Right ventricle myocardium superior (tissue), 1 donor: ENCODE results near the gene ASB7. TPM values are rescaled to one million over a fixed set of nuclear protein-coding genes. Genes with fewer than 3 reads are reported as not detected.
"Not testable (repeated sequence)": the region's sequence is repeated elsewhere in the genome, so short reads cannot be mapped to it uniquely, and the experiment has no call there.

Source experiments
- ATAC-seq: fragments of 200-7000 bp; cut with Tn5 transposase; one replicate; pipeline ENCODE4 v1.9.1; 2020; ENCODE audit warnings: mild to moderate bottlenecking; ENCODE audit not compliant: poor library complexity
- DNase-seq: peaks from one replicate; pipeline ENCODE4 v3.0.0-alpha.2; 2020
- intact Hi-C: fragments of 100-400 bp; cut with DNase I; formaldehyde crosslinking; loops from one replicate; pipeline ENCODE4 v1.11.2; 2022
- long read RNA-seq: library from polyadenylated mRNA; unstranded; transcript quantifications from one replicate; pipeline ENCODE4 v2.0.0, GENCODE V29; 2021
- total RNA-seq: library from RNA; stranded (reverse); fragmentation: NEBNext Ultra II Directional; extraction: Animal tissue kit (Norgen Biotek cat#: 25700); gene quantifications from one replicate; pipeline ENCODE4 v1.2.1, GENCODE V29; 2021
- donor health status: DM: no; HTN: yes; CAD: no; lungs with severe emphysema.

The ASB7 gene, protein sequence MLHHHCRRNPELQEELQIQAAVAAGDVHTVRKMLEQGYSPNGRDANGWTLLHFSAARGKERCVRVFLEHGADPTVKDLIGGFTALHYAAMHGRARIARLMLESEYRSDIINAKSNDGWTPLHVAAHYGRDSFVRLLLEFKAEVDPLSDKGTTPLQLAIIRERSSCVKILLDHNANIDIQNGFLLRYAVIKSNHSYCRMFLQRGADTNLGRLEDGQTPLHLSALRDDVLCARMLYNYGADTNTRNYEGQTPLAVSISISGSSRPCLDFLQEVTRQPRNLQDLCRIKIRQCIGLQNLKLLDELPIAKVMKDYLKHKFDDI
- total RNA-seq = 5.1 TPM
- long read RNA-seq, full-length matches to known transcripts = 3 of 4 reads
- long read RNA-seq, partial matches to known transcripts = 1 of 4 reads
- long read RNA-seq, other reads (novel, unspliced or antisense) = 0 of 4 reads

DNA sequence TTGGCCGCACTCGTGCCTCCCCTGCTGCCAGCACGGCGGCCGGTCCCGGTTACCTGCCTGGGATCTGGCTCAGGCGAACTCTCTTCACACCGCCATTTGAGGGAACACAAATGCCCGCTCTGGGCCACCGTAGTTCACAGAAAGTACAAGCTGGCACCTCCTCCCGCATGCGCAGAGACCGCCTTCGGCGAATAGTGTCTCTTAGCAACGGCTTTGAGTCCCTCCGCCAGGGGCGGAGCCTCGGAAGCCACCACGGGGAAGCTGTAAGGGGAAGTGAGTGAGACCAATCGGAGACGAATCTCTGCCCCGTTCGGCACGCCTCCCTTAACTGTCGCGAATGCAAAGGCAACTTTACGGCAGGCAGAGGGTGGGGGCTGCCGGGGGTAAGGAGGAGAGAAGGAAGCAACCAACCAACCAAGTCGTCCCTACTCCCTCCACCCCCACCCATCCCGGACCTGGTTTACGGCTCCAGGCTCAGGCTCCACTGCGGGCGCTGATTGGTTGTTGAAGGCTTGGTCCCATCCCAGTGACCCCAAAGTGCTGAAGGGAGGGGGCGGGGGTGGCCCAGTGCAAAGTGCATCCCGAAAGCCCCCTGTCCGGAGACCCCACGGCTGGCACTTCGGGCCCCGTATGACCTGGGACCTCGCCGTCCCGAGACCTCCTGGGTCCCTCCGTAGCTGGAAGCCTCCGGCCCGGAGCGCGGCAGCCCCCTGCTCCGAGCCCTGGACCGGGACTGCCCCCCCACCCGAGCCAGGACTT lies at the start of gene ASB7, which contains the start of gene LINS1:
ASB7 (plus strand) TSS at position 526 of the 759 bp plus-strand sequence. CDS start 9,628 bp downstream, outside the sequence.
LINS1 (minus strand) TSS at position 121 of the 759 bp plus-strand sequence. CDS start 21,342 bp downstream, outside the sequence.
- ATAC-seq (peak; percentile 98), DNase-seq (peak; percentile 100)
- intact Hi-C loops = no loop called here

DNA sequence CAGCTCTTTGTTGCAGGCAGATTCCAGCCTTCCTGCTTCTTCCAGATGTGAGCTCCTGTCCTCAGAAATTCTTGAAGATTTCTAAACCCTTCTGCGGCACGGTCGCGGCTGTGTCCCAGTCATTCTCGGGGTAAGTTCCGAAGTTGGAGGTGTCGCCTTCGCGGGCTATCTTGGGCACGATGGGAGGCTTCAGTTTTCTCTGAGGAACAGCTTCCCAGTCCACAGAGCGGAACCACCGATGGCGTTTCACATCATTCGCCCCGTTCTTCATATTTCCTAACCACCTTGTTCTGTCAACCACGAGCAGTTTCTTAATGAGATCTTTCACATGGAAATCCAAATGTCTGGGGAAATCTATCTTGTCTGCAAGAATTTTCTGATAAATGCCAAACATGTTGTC lies 48.9 kb upstream of the ASB7 start:
- DNase-seq (peak; percentile 44), ATAC-seq (no peak)
- intact Hi-C loops = no loop called here

DNA sequence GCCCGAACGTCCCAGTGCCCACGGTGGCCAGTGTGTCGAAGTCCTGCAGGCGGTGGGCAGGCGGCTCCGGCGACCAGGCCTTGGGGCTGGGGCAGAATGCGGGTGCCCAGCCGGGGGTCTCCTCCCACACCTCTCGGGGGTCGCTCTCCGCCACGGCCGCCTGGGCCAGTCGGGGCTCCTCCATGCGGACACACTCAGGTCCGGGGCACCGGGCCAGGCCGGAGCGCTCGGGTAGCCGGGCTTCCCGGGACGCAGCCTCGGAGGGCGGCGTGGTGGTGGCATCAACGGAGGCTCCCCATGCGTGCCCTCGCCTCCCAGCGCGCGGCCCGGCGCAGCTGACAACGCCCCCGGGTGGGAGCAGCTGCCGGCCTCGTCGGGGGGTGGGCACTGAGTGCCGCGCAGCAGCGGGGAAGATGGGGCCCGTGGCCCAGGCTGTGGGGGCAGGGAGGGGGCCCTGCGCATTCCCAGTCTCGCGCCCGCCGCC lies 43.6 kb upstream of the ASB7 start:
- ATAC-seq = no peak
- DNase-seq = no peak
- intact Hi-C loops = no loop called here

DNA sequence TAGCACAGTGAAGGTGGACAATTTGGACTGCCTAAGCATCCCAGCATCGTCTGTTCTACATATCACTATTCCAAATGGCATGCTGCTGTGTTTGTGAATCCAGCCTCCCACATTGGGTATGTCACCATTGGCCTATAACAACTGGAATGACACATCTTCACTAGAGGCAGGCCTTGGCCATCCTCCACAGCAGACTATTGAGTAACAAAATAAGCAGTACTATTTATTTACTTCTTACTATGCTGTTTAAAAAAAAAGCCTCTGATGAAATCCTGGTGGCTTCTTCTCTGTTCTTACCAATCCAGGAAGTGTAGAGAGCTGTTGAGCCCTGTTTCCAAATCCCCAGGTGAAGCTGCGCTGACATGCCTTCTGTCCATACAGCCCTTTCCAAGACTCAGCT lies 43.1 kb upstream of the ASB7 start:
- peak; percentile 50 for DNase-seq
- ATAC-seq = peak; percentile 67
- intact Hi-C loops = no loop called here

DNA sequence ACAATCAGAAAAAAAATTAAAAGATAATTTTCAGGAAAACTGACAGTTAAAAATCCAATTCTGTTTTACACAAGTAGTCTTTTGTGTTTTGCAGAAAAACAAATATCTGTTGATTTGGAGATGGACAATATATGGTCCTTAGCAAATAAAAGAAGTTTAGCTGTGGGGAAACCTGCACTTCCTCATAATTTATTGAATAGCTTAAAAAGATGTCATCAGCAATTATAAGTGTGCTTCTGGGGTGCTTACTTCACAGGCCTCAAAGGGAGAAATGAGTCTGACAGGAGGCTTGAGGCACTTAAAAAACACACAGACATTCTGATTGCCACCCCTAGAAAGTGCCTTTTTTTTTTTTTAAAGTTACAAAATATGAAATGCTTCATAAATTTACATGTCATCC lies 42.1 kb upstream of the ASB7 start:
- ATAC-seq (no peak), DNase-seq (no peak)
- intact Hi-C loops = no loop called here

DNA sequence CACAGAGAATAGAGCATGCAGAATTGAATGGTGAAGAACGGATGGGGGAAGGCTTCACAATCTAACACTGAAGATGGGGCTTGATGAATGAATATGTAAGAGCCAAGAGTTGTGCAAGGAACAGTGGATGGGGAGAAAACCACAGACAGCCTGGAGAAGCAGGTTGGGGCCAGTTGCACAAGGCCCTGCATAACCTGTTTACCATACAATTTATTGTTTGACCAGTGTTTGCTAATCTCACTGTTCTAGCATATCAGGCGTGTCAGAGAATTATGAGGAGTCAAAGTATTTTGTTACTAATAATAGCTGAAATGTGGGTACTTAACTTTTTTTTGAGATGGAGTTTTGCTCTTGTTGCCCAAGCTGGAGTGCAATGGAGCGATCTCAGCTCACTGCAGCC lies 36.8 kb upstream of the ASB7 start:
- intact Hi-C loops = no loop called here
- DNase-seq (no peak), ATAC-seq (no peak)

DNA sequence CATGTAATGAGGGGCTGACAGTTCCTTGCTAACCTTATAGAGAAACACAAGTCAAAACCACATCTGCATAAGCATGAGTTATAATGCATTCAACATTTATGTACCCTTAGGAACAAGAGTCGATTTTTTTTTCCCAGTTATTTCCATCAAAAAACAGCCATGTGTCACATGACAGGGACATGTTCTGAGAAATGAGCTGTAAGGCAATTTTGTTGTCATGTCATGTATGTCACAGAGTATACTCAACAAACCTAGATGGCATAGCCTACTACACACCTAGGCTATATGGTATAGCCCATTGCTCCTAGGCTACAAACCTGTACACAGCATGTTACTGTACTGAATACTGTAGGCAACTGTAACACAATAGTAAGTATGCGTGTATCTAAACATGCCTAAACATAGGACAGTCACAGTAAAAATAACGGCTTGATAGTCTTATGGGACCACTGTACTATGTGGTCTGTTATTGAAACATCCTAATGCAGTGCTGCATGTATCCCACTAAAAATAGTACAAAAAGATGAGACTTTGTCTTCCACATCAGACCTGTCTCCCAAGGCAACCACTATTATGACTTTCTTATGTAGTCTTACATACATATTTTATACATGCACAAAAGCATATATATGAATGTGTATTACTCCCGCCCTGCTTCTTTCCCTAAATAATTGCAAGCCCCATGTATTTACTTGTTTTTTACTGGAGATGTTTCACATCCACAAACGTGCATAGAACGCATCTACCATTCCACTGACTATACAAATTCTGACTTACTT lies 35.4 kb upstream of the ASB7 start:
- no peak for DNase-seq
- ATAC-seq = no peak
- intact Hi-C loops = no loop called here

DNA sequence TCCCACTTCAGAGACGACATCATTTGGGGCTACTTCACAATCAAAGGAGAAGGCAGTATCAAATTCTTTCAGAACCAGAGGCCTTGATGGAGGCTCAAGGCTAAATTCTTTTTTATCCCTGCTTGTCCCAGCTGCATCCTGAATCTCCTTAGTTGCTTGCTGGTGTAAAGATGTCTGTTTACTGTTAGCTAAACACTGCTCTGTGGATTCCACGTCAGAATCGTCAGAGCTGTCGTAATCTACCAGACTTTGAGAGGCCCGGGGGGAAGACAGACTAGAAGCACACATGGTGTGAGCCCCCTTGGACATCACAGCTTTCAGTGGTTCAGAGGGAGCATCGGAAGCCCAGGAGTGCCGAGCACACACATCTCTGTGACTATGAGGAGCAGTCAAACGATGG lies 33.0 kb upstream of the ASB7 start:
- intact Hi-C loops = no loop called here
- DNase-seq = no peak
- no peak for ATAC-seq

DNA sequence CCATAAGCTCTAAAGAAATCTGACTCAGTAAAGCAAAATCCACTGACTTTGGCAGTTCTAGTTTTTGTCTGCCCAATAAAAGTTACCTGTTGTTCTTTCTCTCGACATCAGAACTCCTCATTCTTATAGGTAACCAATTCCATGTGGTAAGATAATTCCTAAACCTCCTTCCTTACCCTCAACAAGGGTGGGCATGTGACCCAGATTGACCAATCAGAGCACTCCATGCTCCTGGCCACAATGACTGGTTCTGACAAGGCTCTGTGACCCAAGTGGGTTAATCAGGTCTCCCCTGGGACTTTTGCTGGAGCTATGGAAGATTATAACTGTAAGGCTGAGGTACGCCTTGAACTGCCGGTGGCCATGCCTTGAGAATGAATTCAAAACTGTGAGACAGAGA lies 32.1 kb upstream of the ASB7 start:
- intact Hi-C loops = loop anchor here (5.0 kb wide), 2 partner anchors 218 to 638 kb away; no protein-coding TSS in a partner anchor
- DNase-seq (no peak), ATAC-seq (no peak)

DNA sequence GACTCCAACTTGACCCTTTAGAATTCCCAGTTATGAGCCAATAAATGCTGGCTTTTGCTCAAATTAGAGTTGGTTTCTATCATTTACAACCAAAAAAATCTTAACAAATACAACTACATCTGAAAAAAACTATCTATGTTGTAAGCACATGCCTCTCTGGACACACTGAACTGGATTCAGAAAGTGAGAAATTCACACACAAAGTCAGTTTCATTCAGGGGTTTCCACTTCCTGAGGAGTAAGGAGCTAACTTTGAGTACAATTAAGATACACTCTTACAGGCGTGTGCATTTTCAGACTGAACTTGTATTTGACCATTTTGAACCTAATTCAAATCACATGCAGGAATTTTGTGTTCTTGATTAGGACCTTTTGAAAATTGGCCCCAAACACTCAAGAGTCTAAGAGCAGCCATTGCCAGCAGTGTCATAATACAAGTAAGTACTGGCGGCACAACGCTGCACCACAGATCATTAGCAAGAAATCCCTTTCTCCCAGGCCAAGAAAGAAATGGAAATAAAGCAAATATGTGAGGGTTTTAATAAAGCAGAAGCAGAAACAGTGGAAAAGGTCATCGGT lies 31.6 kb upstream of the ASB7 start:
- DNase-seq = no peak
- ATAC-seq = no peak
- intact Hi-C loops = loop anchor here (5.0 kb wide), 2 partner anchors 219 to 639 kb away; no protein-coding TSS in a partner anchor

DNA sequence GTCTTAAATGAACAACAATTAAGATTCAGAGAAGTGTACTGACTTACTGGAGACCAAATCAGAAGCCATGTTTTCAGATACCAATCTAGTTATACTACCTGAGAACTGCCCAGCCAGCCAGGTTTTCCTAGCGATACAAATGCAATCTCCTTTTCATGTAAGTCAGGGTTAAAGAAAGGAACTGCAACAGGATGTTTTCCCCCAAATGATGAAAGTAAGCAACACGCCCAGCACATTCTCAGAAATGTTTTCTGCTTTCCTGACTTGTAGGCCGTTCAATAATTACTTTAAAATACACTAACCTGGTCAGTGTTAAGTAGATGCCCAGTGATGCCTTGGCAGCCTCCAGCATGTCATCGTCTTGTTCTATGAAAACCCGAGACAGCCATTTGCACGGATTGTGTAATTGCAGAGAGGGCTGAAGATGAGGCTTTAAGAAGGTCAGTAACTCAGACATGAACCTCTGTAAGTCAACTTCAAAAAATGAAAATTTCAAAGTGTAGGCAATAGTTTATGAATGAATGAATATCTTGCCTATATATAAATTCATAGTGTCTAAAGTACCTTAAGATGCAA lies 30.7 kb upstream of the ASB7 start:
- no peak for DNase-seq
- intact Hi-C loops = loop anchor here (5.0 kb wide), 2 partner anchors 219 to 639 kb away; no protein-coding TSS in a partner anchor

DNA sequence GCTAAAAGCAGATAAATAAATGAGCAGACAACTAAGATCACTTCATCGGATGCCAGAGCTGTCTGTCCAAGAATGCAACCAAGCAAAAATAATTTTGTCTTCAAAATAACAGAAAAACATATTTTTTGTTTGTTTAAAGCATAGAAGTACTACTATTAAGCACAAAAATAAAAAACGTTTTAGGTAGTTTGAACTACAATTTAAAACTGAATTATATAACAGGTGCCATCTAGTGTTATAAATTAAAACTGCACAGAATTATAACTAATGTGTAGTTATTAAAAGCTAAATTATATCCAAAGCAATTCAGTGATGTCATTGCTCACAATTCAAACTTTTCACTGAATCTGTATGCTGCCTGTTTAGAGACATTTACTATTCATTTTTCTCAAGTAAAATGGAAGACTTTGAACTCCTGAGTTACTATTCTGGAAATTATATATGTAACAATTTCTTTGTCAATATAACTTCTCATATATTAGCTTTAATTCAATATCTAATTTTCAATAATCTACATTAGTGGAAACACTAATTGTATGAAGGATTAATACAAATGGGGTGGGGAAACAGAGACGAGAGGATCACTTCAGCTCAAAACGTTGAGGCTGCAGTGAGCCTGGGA lies 29.9 kb upstream of the ASB7 start:
- DNase-seq (no peak), ATAC-seq (no peak)
- intact Hi-C loops = loop anchor here (5.0 kb wide), 2 partner anchors 220 to 640 kb away; no protein-coding TSS in a partner anchor

More for the DNA sequence above, 30.7 kb upstream of the ASB7 start:
- no peak for ATAC-seq

DNA sequence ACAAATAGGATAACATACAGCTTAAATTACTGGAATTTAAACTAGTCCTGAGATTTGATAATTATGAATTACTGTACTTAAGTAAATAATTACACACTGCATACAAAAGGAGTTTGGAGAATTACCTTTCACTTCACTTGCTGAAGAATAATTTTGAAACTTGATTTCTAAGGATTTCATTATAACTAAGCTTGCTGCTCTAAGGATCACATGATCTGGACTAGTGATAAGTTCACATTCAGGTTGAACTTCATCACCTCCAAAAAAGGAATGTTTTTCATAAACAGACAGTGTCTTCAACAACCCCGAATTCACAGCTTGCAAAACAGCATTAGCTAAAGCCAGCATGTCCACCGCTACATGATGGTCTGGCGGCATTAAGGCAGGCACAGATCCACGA lies 28.9 kb upstream of the ASB7 start:
- intact Hi-C loops = loop anchor here (5.0 kb wide), 2 partner anchors 221 to 641 kb away; no protein-coding TSS in a partner anchor
- ATAC-seq = no peak
- no peak for DNase-seq

DNA sequence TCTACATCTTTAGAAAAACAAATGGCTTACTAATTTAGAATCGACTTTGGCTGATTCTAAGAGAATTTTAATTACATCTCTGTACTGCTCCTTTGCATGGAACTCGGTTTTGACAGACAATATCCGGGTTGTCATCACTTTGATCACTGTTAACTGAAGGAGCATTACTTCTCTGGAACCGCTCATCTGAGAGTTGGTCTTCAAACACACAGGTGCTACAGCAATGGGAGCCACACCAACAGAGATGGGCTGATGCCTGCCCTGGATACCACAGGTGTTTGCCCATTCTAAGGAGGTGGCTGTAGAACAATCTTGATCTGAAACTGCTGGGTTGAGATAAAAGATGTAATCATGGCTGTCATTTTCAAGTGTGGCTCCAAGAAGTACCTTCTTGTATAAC lies 22.0 kb upstream of the ASB7 start:
- DNase-seq = no peak
- intact Hi-C loops = no loop called here
- ATAC-seq = no peak

DNA sequence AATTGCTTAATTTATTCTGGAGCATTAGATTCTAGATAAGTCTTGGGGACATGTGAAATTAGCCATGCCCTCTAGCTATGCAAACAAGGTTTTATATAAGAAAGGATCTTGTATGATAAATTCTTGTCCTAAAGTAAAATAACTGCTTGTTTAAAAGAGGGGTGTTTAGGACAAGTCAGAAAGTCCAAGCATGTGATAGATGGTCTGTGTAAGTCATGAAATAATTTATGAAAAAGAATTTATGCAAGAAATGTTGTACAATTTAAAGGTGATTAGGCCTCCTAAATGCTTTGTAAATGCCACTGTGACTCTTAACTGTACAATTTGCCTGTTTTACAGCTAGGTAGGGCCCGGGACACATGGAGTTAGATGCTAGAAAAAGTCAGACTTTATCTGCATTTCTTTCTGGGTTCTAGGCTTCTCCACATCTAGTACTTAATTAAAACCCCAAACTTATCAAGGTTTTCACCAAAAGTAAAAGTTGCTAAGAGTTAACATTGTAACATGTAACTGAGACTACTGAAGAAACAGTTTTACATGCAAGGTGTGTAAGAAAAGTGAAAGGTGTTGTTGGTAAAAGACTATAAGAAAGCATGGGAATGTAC lies 13.6 kb upstream of the ASB7 start:
- intact Hi-C loops = no loop called here
- no peak for ATAC-seq
- DNase-seq = no peak

DNA sequence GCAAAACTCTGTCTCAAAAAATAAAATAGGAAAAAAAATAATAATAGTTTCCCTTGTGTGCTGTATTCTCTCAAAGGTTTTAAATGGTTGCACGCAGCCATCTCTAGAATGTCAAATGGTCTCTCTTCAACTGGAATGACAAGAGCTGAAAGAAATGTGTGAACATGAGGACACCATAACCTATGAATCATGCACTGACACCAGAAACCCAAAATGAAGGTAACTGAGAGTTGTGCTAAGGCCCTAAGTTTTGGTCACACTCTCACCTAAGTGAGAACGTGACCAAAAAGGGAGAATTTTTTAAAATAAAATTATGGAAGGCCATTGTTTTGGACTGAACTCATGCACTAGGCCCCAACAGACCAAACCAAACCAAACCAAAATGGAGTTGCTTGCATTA lies 11.2 kb upstream of the ASB7 start:
- DNase-seq, intact Hi-C loops, ATAC-seq: not testable (repeated sequence)

DNA sequence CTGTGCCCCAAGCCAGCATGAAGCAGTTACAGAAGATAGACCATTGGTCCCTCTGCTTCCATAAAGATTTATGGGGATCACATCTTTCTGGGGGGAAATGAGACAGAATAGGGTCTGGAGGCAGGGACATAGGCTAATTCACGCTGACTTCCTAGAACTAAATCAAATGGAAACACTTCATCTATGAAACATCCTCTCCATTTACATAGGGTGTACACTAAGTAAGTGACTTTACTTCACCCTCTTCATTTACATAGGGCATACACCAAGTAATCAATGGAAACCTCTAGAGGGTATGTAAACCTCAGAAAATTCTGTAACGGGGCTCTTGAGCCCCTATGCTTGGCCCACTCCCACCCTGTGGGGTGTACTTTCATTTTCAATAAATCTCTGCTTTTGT lies 10.6 kb upstream of the ASB7 start:
- ATAC-seq (no peak), DNase-seq (no peak)
- intact Hi-C loops = no loop called here
